MM.1S (cell line): ENCODE results near the gene PSMD1.
A peak's percentile ranks its signal among the peaks of the same experiment; 100 is the strongest.

ENCODE experiments used
- DNase-seq: peaks from one replicate; pipeline ENCODE4 v3.0.0-alpha.2; 2015
- H2AFZ ChIP-seq: fragments of 300-600 bp; sonication (generic); 2 replicates; pipeline ENCODE4 v1.6.0; 2016; ENCODE audit warnings: antibody characterized with exemption, low read length
- H3F3A ChIP-seq: fragments of 300-600 bp; sonication (generic); 2 replicates; pipeline ENCODE4 v1.6.1; 2016; ENCODE audit warnings: mild to moderate bottlenecking, antibody characterized with exemption, low read length, moderate library complexity, mixed read lengths; ENCODE audit not compliant: insufficient read depth
- H3K27ac ChIP-seq: fragments of 300-600 bp; sonication (generic); 2 replicates; pipeline ENCODE4 v1.5.1; 2016; ENCODE audit warnings: mild to moderate bottlenecking, low read length
- H3K27me3 ChIP-seq: fragments of 300-600 bp; sonication (generic); replicated peaks from 2 replicates; pipeline ENCODE4 v1.6.0; 2016; ENCODE audit warnings: low read length; ENCODE audit not compliant: insufficient read depth
- H3K36me3 ChIP-seq: fragments of 300-600 bp; sonication (generic); replicated peaks from 2 replicates; pipeline ENCODE4 v1.6.1; 2016; ENCODE audit warnings: mild to moderate bottlenecking, low read length, mixed read lengths; ENCODE audit not compliant: insufficient read depth
- H3K4me1 ChIP-seq: fragments of 300-600 bp; sonication (generic); 2 replicates; pipeline ENCODE4 v1.6.1; 2016; ENCODE audit warnings: low read length, mixed read lengths
- H3K4me2 ChIP-seq: fragments of 300-600 bp; sonication (generic); 2 replicates; pipeline ENCODE4 v1.6.0; 2016; ENCODE audit warnings: low read depth, low read length
- H3K4me3 ChIP-seq: fragments of 300-600 bp; sonication (generic); 2 replicates; pipeline ENCODE4 v1.5.1; 2016; ENCODE audit warnings: low read length, mixed read lengths
- H3K79me2 ChIP-seq: fragments of 300-600 bp; sonication (generic); 2 replicates; pipeline ENCODE4 v1.6.1; 2016; ENCODE audit warnings: mixed run types, low read length, mixed read lengths
- H3K9ac ChIP-seq: fragments of 300-600 bp; sonication (generic); 2 replicates; pipeline ENCODE4 v1.6.1; 2016; ENCODE audit warnings: low read length, mixed read lengths
- H3K9me2 ChIP-seq: fragments of 300-600 bp; sonication (generic); replicated peaks from 2 replicates; pipeline ENCODE4 v1.6.1; 2016; ENCODE audit warnings: mild to moderate bottlenecking, low read length, mixed read lengths; ENCODE audit not compliant: insufficient read depth
- H3K9me3 ChIP-seq: fragments of 300-600 bp; sonication (generic); replicated peaks from 2 replicates; pipeline ENCODE4 v1.6.1; 2016; ENCODE audit warnings: mild to moderate bottlenecking, low read length, mixed read lengths; ENCODE audit not compliant: insufficient read depth
- H4K20me1 ChIP-seq: fragments of 300-600 bp; sonication (generic); 2 replicates; pipeline ENCODE4 v1.6.1; 2016; ENCODE audit warnings: mild to moderate bottlenecking, low read length, moderate library complexity, mixed read lengths; ENCODE audit not compliant: insufficient read depth
- EZH2 ChIP-seq: fragments of 300-600 bp; sonication (generic); optimal IDR thresholded peaks from 2 replicates; pipeline ENCODE3; 2017; ENCODE audit warnings: low read depth, mild to moderate bottlenecking, antibody characterized with exemption, low read length, mixed read lengths
- EZH2phosphoT487 ChIP-seq: fragments of 300-600 bp; sonication (generic); IDR thresholded peaks from 2 replicates; pipeline ENCODE4 v1.6.1; 2018; ENCODE audit warnings: antibody characterized with exemption, low read length
- TF ChIP-seq, protein P1 (sequence below): fragments of 300-600 bp; sonication (generic); IDR thresholded peaks from 2 replicates; pipeline ENCODE4 v1.5.1; 2016; ENCODE audit warnings: antibody characterized with exemption, low read length, mixed read lengths

Gene PSMD1

DNA sequence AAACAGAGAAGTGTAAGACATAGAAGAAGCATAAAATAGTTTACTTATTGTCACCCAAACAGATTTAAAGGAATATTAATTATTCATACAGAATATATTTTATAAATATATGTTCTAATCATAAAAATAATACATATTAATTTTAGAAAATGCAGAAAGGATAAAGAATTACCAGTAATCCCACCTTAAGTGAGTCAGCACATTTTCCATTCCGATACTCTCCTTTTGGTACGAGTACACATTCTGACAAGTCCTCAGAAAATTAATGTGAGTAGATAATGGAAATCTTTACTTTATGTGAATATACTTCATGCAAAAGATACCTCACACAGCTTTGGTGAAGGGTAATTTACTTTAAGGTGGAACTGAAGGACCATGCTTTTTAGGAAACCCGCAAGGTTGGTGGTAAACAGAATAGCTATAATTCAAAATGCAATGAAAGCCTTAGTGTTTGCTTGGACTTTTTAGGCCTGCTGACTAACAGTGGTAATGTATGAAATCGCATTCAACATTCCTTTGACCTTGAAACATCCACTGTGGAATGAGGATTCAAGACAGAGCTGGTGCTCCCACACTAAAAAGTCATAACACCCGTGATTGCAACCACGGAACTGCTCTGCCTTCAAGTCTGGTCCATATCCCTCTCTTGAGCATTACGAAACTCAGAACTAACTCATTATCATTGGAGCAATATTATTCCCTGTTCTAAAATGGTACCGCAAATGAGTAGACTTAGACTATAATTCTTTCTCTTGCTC, 96.3 kb downstream of the PSMD1 start:
- TF ChIP-seq, protein P1, sequence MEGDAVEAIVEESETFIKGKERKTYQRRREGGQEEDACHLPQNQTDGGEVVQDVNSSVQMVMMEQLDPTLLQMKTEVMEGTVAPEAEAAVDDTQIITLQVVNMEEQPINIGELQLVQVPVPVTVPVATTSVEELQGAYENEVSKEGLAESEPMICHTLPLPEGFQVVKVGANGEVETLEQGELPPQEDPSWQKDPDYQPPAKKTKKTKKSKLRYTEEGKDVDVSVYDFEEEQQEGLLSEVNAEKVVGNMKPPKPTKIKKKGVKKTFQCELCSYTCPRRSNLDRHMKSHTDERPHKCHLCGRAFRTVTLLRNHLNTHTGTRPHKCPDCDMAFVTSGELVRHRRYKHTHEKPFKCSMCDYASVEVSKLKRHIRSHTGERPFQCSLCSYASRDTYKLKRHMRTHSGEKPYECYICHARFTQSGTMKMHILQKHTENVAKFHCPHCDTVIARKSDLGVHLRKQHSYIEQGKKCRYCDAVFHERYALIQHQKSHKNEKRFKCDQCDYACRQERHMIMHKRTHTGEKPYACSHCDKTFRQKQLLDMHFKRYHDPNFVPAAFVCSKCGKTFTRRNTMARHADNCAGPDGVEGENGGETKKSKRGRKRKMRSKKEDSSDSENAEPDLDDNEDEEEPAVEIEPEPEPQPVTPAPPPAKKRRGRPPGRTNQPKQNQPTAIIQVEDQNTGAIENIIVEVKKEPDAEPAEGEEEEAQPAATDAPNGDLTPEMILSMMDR, result no peak
- TF ChIP-seq EZH2phosphoT487 (no peak), EZH2 (no peak)
- H3K4me1 ChIP-seq, result no peaks in the 10 kb centered on the region
- H3K27ac ChIP-seq, result no peak overlapping the region
- no peaks in the 10 kb centered on the region for H3K79me2 ChIP-seq
- H4K20me1 ChIP-seq, result no peaks in the 10 kb centered on the region
- no peak overlapping the region for H3K9ac ChIP-seq
- DNase-seq, result no peak
- no peaks in the 10 kb centered on the region for H3K9me3 ChIP-seq
- H3K36me3 ChIP-seq, result peaks cover 3% of the 10 kb centered on the region; the same call in 1 of the 2 replicates
- H3K4me2 ChIP-seq, result no peak overlapping the region
- no peaks in the 10 kb centered on the region; the same call in 1 of the 2 replicates for H3F3A ChIP-seq
- no peak overlapping the region for H2AFZ ChIP-seq
- no peak overlapping the region for H3K4me3 ChIP-seq
- no peaks in the 10 kb centered on the region for H3K9me2 ChIP-seq
- H3K27me3 ChIP-seq, result no peaks in the 10 kb centered on the region

DNA sequence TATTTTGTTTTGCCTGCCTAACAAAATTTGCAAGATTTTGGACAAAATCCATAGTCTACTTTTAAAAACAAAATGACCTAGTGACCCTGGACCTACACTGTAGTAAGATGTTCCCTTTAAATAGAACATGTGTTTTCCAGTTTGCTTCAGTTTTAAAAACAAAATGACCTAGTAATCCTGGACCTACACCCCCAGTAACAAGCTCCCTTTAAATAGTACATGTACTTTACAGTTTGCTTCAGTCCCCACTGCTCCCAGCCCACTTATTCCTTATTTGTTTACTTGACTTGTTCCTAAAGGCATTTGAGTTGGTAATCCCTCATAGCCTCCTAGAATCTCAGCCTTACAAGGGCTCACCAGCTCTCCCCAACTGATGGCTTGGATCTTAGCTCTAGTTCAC, 102.6 kb downstream of the PSMD1 start:
- Histone ChIP-seq H2AFZ (no peak overlapping the region), H4K20me1 (no peaks in the 10 kb centered on the region), H3K27ac (no peak overlapping the region), H3K9me3 (no peaks in the 10 kb centered on the region), H3K4me3 (no peak overlapping the region), H3K4me2 (no peak overlapping the region), H3K27me3 (no peaks in the 10 kb centered on the region), H3F3A (peaks cover 23% of the 10 kb centered on the region), H3K79me2 (no peaks in the 10 kb centered on the region), H3K36me3 (no peaks in the 10 kb centered on the region; the same call in 1 of the 2 replicates), H3K9ac (no peak overlapping the region), H3K4me1 (peaks cover 26% of the 10 kb centered on the region), H3K9me2 (no peaks in the 10 kb centered on the region)
- TF ChIP-seq EZH2, result no peak
- TF ChIP-seq, protein P1, result no peak
- no peak for TF ChIP-seq EZH2phosphoT487
- DNase-seq, result no peak

DNA sequence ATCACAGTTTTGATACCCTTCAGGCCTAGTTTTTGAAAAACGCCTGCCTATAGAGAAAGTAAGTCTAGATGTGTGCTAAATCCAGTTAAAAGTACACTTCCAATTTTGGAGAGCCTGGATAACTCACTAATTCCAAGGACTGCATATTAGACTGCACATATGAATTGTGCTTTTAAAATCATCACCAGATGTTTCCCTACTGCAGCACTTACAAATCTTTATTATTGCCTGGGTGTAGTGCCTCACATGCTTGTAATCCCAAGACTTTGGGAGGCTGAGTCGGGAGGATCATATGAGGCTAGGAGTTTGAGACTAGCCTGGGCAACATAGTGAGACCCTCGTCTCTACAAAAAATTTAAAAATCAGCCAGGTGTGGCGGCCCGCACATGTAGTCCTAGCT, 104.0 kb downstream of the PSMD1 start:
- Histone ChIP-seq H2AFZ (no peak overlapping the region), H3K27ac (peak overlapping the region; percentile 82; the same call in 1 of the 2 replicates), H3K36me3 (no peaks in the 10 kb centered on the region; the same call in 1 of the 2 replicates), H3K9me3 (no peaks in the 10 kb centered on the region), H3K4me2 (peak overlapping the region; percentile 44; the same call in 1 of the 2 replicates), H3K79me2 (no peaks in the 10 kb centered on the region), H3K4me3 (no peak overlapping the region), H3K9ac (peak overlapping the region; percentile 30; the same call in 1 of the 2 replicates), H3K9me2 (no peaks in the 10 kb centered on the region), H3K27me3 (no peaks in the 10 kb centered on the region), H4K20me1 (no peaks in the 10 kb centered on the region), H3F3A (peaks cover 23% of the 10 kb centered on the region), H3K4me1 (peaks cover 26% of the 10 kb centered on the region)
- no peak for DNase-seq
- TF ChIP-seq EZH2, result no peak
- TF ChIP-seq EZH2phosphoT487, result no peak
- TF ChIP-seq, protein P1, result no peak
